Neural cell (in vitro differentiated cells): Measurements from ENCODE around the gene TNS3.

ENCODE experiments used
- EP300 ChIP-seq: fragments of 450-650 bp; conservative IDR thresholded peaks from 2 replicates; pipeline ENCODE4 v1.6.1; 2014; ENCODE audit warnings: antibody characterized with exemption, mild to moderate bottlenecking, moderate library complexity; ENCODE audit not compliant: poor library complexity, severe bottlenecking
- EZH2 ChIP-seq: fragments of 200-600, 300-800 bp; shearing (Covaris generic), sonication (generic); IDR thresholded peaks from 2 replicates; pipeline ENCODE4 v1.6.1; 2014; ENCODE audit warnings: antibody characterized with exemption, low read length, borderline replicate concordance, mild to moderate bottlenecking; ENCODE audit not compliant: insufficient read depth, poor library complexity, severe bottlenecking
- POLR2AphosphoS5 ChIP-seq: IDR thresholded peaks from 2 replicates; pipeline ENCODE4 v1.6.1; 2012
- RAD21 ChIP-seq: fragments of 450-650 bp; conservative IDR thresholded peaks from 2 replicates; pipeline ENCODE4 v1.6.1; 2014; ENCODE audit warnings: antibody characterized with exemption, mild to moderate bottlenecking, moderate library complexity
- SMC3 ChIP-seq: fragments of 450-650 bp; conservative IDR thresholded peaks from 2 replicates; pipeline ENCODE4 v1.6.1; 2014; ENCODE audit warnings: antibody characterized with exemption, mild to moderate bottlenecking, moderate library complexity; ENCODE audit not compliant: poor library complexity
- TAF1 ChIP-seq: IDR thresholded peaks from 2 replicates; pipeline ENCODE4 v1.6.1; 2012; ENCODE audit warnings: low read depth
- TF ChIP-seq, protein P1 (sequence below): fragments of 450-650 bp; IDR thresholded peaks from 2 replicates; pipeline ENCODE4 v1.5.1; 2014; ENCODE audit warnings: antibody characterized with exemption, mild to moderate bottlenecking, moderate library complexity; ENCODE audit not compliant: poor library complexity, severe bottlenecking
- TF ChIP-seq, protein P2 (sequence below): IDR thresholded peaks from 2 replicates; pipeline ENCODE4 v1.6.1; 2012; ENCODE audit warnings: borderline replicate concordance

DNA sequence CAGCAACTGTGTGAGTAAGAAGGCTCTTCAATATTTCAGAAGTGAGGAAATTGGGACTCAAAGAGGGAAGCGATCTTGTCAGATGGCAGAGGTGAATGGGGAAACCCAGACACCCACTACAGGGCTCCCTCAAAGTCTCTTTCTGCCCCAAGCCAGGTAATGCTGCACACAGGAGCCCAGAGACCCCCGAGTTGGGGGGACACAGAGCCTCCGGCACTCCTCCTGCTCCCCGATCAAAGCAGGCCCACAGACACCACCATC is 139.4 kb downstream of the TNS3 start:
- TF ChIP-seq, protein P1, sequence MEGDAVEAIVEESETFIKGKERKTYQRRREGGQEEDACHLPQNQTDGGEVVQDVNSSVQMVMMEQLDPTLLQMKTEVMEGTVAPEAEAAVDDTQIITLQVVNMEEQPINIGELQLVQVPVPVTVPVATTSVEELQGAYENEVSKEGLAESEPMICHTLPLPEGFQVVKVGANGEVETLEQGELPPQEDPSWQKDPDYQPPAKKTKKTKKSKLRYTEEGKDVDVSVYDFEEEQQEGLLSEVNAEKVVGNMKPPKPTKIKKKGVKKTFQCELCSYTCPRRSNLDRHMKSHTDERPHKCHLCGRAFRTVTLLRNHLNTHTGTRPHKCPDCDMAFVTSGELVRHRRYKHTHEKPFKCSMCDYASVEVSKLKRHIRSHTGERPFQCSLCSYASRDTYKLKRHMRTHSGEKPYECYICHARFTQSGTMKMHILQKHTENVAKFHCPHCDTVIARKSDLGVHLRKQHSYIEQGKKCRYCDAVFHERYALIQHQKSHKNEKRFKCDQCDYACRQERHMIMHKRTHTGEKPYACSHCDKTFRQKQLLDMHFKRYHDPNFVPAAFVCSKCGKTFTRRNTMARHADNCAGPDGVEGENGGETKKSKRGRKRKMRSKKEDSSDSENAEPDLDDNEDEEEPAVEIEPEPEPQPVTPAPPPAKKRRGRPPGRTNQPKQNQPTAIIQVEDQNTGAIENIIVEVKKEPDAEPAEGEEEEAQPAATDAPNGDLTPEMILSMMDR, result no peak
- TF ChIP-seq EP300 (no peak), RAD21 (no peak), POLR2AphosphoS5 (no peak), SMC3 (no peak), TAF1 (no peak), EZH2 (no peak)
- TF ChIP-seq, protein P2, sequence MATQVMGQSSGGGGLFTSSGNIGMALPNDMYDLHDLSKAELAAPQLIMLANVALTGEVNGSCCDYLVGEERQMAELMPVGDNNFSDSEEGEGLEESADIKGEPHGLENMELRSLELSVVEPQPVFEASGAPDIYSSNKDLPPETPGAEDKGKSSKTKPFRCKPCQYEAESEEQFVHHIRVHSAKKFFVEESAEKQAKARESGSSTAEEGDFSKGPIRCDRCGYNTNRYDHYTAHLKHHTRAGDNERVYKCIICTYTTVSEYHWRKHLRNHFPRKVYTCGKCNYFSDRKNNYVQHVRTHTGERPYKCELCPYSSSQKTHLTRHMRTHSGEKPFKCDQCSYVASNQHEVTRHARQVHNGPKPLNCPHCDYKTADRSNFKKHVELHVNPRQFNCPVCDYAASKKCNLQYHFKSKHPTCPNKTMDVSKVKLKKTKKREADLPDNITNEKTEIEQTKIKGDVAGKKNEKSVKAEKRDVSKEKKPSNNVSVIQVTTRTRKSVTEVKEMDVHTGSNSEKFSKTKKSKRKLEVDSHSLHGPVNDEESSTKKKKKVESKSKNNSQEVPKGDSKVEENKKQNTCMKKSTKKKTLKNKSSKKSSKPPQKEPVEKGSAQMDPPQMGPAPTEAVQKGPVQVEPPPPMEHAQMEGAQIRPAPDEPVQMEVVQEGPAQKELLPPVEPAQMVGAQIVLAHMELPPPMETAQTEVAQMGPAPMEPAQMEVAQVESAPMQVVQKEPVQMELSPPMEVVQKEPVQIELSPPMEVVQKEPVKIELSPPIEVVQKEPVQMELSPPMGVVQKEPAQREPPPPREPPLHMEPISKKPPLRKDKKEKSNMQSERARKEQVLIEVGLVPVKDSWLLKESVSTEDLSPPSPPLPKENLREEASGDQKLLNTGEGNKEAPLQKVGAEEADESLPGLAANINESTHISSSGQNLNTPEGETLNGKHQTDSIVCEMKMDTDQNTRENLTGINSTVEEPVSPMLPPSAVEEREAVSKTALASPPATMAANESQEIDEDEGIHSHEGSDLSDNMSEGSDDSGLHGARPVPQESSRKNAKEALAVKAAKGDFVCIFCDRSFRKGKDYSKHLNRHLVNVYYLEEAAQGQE, result no peak
